D721Med (cell line): ENCODE data around the gene UNC50.

Experiments used
- DNase-seq: peaks from one replicate; pipeline ENCODE4 v3.0.0; 2011; ENCODE audit warnings: low spot score; ENCODE audit not compliant: insufficient read length
- FAIRE-seq: peaks from 2 replicates; lab custom pipeline; 2011; peaks lifted over from hg19 to GRCh38; lab: Jason Lieb, UNC
- CTCF ChIP-seq: IDR thresholded peaks from 2 replicates; pipeline ENCODE4 v1.5.1; 2012; ENCODE audit warnings: mild to moderate bottlenecking, control low read depth; ENCODE audit not compliant: insufficient read depth; ENCODE audit errors: missing control alignments

UNC50 gene

GRCh38 chr2:98563394-98563793 is 45.0 kb upstream of the UNC50 start:
- DNase-seq (no peak), FAIRE-seq (no peak)
- TF ChIP-seq CTCF, result no peak

GRCh38 chr2:98564541-98565132 is 43.8 kb upstream of the UNC50 start:
- no peak for DNase-seq
- no peak for TF ChIP-seq CTCF

GRCh38 chr2:98565286-98565860 is 43.0 kb upstream of the UNC50 start:
- FAIRE-seq (no peak), DNase-seq (no peak)
- TF ChIP-seq CTCF, result no peak

More at GRCh38 chr2:98564541-98565132, 43.8 kb upstream of the UNC50 start:
- FAIRE-seq, result no peak

DNA sequence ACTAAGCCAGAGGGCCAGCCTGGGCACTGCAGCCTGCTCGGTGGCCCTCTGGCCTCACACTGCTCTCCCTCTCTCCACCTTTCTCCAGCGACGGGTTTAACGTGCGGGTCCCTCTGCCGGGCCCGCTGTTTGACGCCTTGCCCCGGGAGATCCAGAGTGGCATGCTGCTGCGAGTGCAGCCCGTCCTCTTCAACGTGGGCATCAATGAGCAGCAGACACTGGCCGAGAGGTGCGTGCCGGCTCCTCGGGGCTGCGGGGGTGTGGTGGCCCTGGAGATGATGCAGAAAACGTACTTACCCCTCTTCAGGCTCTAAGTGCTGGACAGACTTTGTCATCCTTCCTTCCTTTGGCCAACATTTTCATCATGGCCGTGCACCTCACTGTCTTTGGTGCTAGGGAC is 42.4 kb upstream of the UNC50 start:
- FAIRE-seq, result no peak
- no peak for DNase-seq
- TF ChIP-seq CTCF, result no peak

GRCh38 chr2:98568161-98568956 is 40.0 kb upstream of the UNC50 start:
- FAIRE-seq (no peak), DNase-seq (no peak)
- no peak for TF ChIP-seq CTCF

DNA sequence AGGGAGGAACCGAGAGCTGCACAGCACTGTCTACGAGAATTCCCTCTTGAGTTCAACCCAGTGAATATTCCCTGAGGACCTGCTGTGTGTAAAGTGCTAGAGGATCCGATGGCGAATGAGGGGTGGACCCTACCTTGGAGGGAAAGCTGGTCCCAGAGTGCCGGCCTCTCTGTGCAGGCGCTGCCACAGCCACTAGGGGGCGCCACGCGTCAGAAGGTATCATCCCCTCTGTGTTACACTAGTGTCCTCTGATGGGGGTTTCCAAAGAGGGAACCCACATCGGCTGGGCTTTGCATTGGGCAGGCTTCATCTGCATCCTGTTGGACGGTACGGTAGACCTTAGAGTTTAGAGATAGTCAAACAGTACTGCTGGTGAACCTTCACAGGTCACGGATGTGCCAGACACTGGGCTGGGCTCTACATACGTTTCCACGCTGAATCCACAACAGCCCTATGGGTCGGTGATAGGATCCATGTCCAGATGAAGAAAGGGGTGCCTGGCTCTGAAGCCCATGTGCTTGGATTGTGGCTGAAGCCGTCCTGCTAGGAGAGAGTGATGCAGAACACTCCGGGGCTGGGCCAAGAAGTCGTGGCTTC is 39.1 kb upstream of the UNC50 start:
- TF ChIP-seq CTCF, result peak; percentile 76
- DNase-seq (peak; percentile 73), FAIRE-seq (no peak)
